ENCODE data around the gene B3GNT9.

GRCh38 chr16:67180166-67180565 is 29.4 kb upstream of the B3GNT9 start:
- TF ChIP-seq CTCF (IDR thresholded peaks at IDR 0.05; ENCODE audit: poor library complexity, severe bottlenecking) = no peak
- TF ChIP-seq SMC3 (conservative IDR thresholded peaks at IDR 0.05; ENCODE audit: poor library complexity) = no peak
- no peak for TF ChIP-seq EP300 (conservative IDR thresholded peaks at IDR 0.05; ENCODE audit: poor library complexity, severe bottlenecking)
- no peak for TF ChIP-seq POLR2AphosphoS5 (IDR thresholded peaks at IDR 0.05)
- TF ChIP-seq TAF1 (IDR thresholded peaks at IDR 0.05; ENCODE audit: low read depth) = no peak
- no peak for TF ChIP-seq MXI1 (conservative IDR thresholded peaks at IDR 0.05; ENCODE audit: poor library complexity, severe bottlenecking)
- no peak for TF ChIP-seq RAD21 (conservative IDR thresholded peaks at IDR 0.05)

All from neural cell (in vitro differentiated cells).